Retinal pigment epithelial cell (primary cell): Measurements from ENCODE around the gene PDAP1.

Experiments used
- DNase-seq: peaks from one replicate; pipeline ENCODE4 v3.0.0-alpha.2; 2010; ENCODE audit warnings: low read depth
- H3K4me3 ChIP-seq: 2 replicates; pipeline ENCODE4 v1.5.1; 2011; ENCODE audit warnings: mild to moderate bottlenecking, low read length, control low read depth, moderate library complexity
- CTCF ChIP-seq: conservative IDR thresholded peaks from 2 replicates; pipeline ENCODE4 v1.5.1; 2011; ENCODE audit warnings: low read depth, low read length, control low read depth, inconsistent platforms

Gene PDAP1

DNA sequence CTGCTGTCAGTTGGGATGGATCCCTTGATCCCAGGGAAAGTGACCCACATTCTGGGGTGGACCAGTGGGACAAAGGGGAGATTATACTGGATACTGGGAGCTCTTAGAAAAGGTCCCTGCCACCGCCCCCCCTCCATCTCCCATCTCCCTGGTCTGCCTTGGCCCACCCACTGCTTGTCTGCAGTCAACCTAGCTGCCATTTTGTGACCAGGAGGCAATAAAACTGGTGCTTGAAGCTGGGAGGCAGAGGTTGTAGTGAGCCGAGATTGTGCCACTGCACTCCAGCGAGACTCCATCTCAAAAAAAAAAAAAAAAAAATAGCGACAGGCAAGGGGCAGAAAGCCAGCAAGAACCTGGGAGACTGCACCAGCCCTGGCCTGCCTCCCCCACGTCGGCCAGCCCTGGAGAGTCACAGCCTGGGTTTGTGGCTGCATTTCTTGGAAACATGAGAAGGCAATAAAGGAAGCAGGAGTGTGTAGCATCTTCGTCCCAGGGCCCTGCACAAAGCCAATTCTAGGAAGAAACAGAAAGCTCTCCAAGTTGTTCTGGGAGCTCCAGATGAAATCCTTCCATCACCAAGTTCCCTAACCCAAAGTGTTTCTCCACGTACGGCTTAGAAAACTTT lies 38.5 kb downstream of the PDAP1 start:
- DNase-seq: no peak
- no peak for TF ChIP-seq CTCF
- H3K4me3 ChIP-seq: no peak overlapping the region

GRCh38 chr7:99368750-99369389 lies 39.5 kb downstream of the PDAP1 start:
- no peak overlapping the region for H3K4me3 ChIP-seq
- TF ChIP-seq CTCF: no peak
- no peak for DNase-seq

DNA sequence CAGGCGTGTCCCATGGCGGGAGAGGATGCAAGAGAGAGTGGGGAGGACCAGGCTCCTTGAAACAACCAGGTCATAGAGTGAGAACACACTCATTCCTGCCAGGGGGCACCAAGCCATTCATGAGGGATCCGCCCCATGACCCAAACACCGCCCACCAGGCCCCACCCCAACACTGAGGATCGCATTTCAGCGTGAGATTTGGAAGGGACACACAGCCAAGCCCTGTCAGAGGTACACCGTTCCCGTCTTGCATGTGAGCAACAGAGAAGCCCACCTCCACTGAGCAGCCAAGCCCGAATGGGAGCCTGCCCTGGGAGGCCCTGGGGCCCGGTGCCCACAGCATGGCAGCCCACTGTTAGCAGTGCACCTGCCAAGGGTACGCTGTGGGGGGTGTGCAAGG lies 41.8 kb downstream of the PDAP1 start:
- no peak overlapping the region for H3K4me3 ChIP-seq
- no peak for DNase-seq
- no peak for TF ChIP-seq CTCF

DNA sequence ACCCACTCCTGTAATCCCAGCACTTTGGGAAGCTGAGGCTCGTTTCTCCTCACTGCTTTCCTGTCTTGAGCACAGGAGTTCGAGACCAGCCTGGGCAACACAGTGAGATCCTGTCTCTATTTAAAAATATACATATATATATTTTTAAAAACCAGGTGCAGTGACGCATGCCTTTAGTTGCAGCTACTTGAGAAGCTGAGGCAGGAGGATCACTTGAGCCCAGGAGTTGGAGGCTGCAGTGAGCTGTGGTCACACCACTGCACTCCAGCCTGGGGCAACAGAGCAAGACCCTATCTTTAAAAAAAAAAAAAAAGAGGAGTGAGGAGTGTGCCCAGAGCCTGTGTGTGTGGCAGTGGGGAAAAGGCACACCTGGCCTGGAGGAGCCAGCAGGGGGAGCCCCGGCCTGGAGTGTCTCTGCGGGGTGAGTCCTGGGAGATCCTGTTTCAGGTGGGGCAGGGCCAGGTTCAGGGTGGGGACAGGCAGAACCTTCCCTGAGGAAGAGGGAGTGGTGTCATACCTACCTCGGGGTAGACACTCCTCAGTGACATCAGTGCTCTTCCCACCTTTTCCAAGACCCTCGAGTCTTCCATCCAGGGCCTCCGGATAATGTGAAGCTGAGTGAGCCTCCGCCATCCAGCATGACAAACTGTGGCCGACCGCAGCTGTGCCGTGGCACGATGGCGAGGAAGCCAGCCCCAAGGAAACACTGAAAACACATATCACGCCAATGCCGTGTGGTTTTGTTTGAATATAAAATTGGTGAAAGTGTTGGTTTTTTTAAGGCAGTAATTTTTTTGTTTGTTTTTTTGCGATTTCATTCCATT lies 42.9 kb downstream of the PDAP1 start:
- DNase-seq: no peak
- TF ChIP-seq CTCF: peak; percentile 71
- no peak overlapping the region for H3K4me3 ChIP-seq

- no peak overlapping the region for H3K4me3 ChIP-seq
- TF ChIP-seq CTCF: no peak
- DNase-seq: no peak
These were observed 45.1 kb downstream of the PDAP1 start for GRCh38 chr7:99363286-99363685.

GRCh38 chr7:99362801-99363200 lies 45.6 kb downstream of the PDAP1 start:
- TF ChIP-seq CTCF: no peak
- DNase-seq: no peak
- no peak overlapping the region for H3K4me3 ChIP-seq
